Astrocyte (in vitro differentiated cells and primary cell): ENCODE results near the gene ACOX2.
A peak's percentile ranks its signal among the peaks of the same experiment; 100 is the strongest.

Experiments used
- EZH2 ChIP-seq: IDR thresholded peaks from 2 replicates; pipeline ENCODE4 v1.6.1; 2012; ENCODE audit warnings: mild to moderate bottlenecking, low read length, inconsistent platforms; ENCODE audit not compliant: insufficient read depth
- TF ChIP-seq, protein P1 (sequence below): IDR thresholded peaks from 2 replicates; pipeline ENCODE4 v1.5.1; 2011; ENCODE audit warnings: low read depth, mild to moderate bottlenecking, inconsistent platforms, low read length, moderate library complexity; ENCODE audit not compliant: insufficient read depth

- no peak for TF ChIP-seq EZH2
- TF ChIP-seq, protein P1, sequence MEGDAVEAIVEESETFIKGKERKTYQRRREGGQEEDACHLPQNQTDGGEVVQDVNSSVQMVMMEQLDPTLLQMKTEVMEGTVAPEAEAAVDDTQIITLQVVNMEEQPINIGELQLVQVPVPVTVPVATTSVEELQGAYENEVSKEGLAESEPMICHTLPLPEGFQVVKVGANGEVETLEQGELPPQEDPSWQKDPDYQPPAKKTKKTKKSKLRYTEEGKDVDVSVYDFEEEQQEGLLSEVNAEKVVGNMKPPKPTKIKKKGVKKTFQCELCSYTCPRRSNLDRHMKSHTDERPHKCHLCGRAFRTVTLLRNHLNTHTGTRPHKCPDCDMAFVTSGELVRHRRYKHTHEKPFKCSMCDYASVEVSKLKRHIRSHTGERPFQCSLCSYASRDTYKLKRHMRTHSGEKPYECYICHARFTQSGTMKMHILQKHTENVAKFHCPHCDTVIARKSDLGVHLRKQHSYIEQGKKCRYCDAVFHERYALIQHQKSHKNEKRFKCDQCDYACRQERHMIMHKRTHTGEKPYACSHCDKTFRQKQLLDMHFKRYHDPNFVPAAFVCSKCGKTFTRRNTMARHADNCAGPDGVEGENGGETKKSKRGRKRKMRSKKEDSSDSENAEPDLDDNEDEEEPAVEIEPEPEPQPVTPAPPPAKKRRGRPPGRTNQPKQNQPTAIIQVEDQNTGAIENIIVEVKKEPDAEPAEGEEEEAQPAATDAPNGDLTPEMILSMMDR: peak; percentile 13
These were observed 7.3 kb downstream of the ACOX2 start for GRCh38 chr3:58529516-58530353.
